Left ventricle myocardium inferior (tissue), 1 donor: Measurements from ENCODE around the gene GPC6. TPM values are rescaled to one million over a fixed set of nuclear protein-coding genes. Genes with fewer than 3 reads are reported as not detected.

ENCODE experiments used
- DNase-seq: peaks from one replicate; pipeline ENCODE4 v3.0.0-alpha.2; 2020
- H3K27ac ChIP-seq: fragments of 200-600 bp; replicated peaks from 2 replicates; pipeline ENCODE4 v1.8.0; 2021
- H3K27me3 ChIP-seq: fragments of 200-600 bp; 2 replicates; pipeline ENCODE4 v1.8.0; 2021; ENCODE audit warnings: low read depth
- H3K36me3 ChIP-seq: fragments of 200-600 bp; 2 replicates; pipeline ENCODE4 v1.8.0; 2021
- H3K4me1 ChIP-seq: fragments of 200-600 bp; 2 replicates; pipeline ENCODE4 v1.8.0; 2021
- H3K4me3 ChIP-seq: fragments of 200-600 bp; 2 replicates; pipeline ENCODE4 v1.8.0; 2021; ENCODE audit warnings: mild to moderate bottlenecking, moderate library complexity
- H3K9me3 ChIP-seq: fragments of 200-600 bp; replicated peaks from 2 replicates; pipeline ENCODE4 v1.8.0; 2021
- CTCF ChIP-seq: fragments of 200-600 bp; IDR thresholded peaks from 2 replicates; pipeline ENCODE4 v1.8.0; 2021; ENCODE audit warnings: antibody characterized with exemption, mild to moderate bottlenecking, borderline replicate concordance
- intact Hi-C: fragments of 100-400 bp; cut with micrococcal nuclease; formaldehyde crosslinking; loops from one replicate; pipeline ENCODE4 v1.11.0; 2022
- total RNA-seq: library from RNA; stranded (reverse); fragmentation: NEBNext Ultra II Directional; extraction: Animal tissue kit (Norgen Biotek cat#: 25700); gene quantifications from one replicate; pipeline ENCODE4 v1.2.1, GENCODE V29; 2021
- donor health status: DM: no; HTN: yes; CAD: no; lungs with severe emphysema.

GPC6 gene
- total RNA-seq, 1 donor from 2014 or later, result 1.8 TPM

GRCh38 chr13:93769607-93770006, 543.0 kb downstream of the GPC6 start:
- no peak for TF ChIP-seq CTCF
- peaks cover 6% of the 10 kb centered on the region for H3K4me1 ChIP-seq
- no peaks in the 10 kb centered on the region for H3K36me3 ChIP-seq
- DNase-seq, result no peak
- H3K4me3 ChIP-seq, result no peak overlapping the region
- no peak overlapping the region for H3K27ac ChIP-seq
- no peaks in the 10 kb centered on the region for H3K9me3 ChIP-seq
- no peaks in the 10 kb centered on the region for H3K27me3 ChIP-seq
- intact Hi-C loops, result no loop called here

- Histone ChIP-seq H3K4me3 (no peak overlapping the region), H3K27ac (no peak overlapping the region), H3K4me1 (peaks cover 6% of the 10 kb centered on the region), H3K9me3 (no peaks in the 10 kb centered on the region), H3K27me3 (no peaks in the 10 kb centered on the region), H3K36me3 (no peaks in the 10 kb centered on the region)
- TF ChIP-seq CTCF, result no peak
- DNase-seq, result no peak
- intact Hi-C loops, result no loop called here
Observed at GRCh38 chr13:93771227-93771626, 544.6 kb downstream of the GPC6 start.

GRCh38 chr13:93771782-93772181, 545.2 kb downstream of the GPC6 start:
- no peaks in the 10 kb centered on the region for H3K27me3 ChIP-seq
- H3K9me3 ChIP-seq, result no peaks in the 10 kb centered on the region
- no peak overlapping the region for H3K27ac ChIP-seq
- H3K4me3 ChIP-seq, result no peak overlapping the region
- intact Hi-C loops, result no loop called here
- peaks cover 4% of the 10 kb centered on the region for H3K4me1 ChIP-seq
- H3K36me3 ChIP-seq, result no peaks in the 10 kb centered on the region
- no peak for DNase-seq
- TF ChIP-seq CTCF, result no peak

- Histone ChIP-seq H3K4me1 (no peaks in the 10 kb centered on the region), H3K9me3 (no peaks in the 10 kb centered on the region), H3K27ac (no peak overlapping the region), H3K36me3 (no peaks in the 10 kb centered on the region), H3K27me3 (no peaks in the 10 kb centered on the region), H3K4me3 (no peak overlapping the region)
- DNase-seq, result no peak
- no peak for TF ChIP-seq CTCF
- intact Hi-C loops, result no loop called here
Observed at GRCh38 chr13:93774506-93774905, 547.9 kb downstream of the GPC6 start.

- no peak for DNase-seq
- Histone ChIP-seq H3K4me1 (no peaks in the 10 kb centered on the region), H3K4me3 (no peak overlapping the region), H3K36me3 (no peaks in the 10 kb centered on the region), H3K27me3 (no peaks in the 10 kb centered on the region), H3K9me3 (no peaks in the 10 kb centered on the region), H3K27ac (no peak overlapping the region)
- intact Hi-C loops, result no loop called here
- no peak for TF ChIP-seq CTCF
Observed at GRCh38 chr13:93775027-93775426, 548.4 kb downstream of the GPC6 start.
